H1 (cell line): Measurements from ENCODE around the gene NPFFR1. TPM values are rescaled to one million over a fixed set of nuclear protein-coding genes. Genes with fewer than 3 reads are reported as not detected.

Source experiments
- CTCF ChIA-PET: fragments of 300-600 bp; sonication (Branson Sonifier 250); formaldehyde crosslinking; loops from one replicate; lab custom pipeline; 2021; ENCODE audit not compliant: partially characterized antibody; lab: Charles Lee
- POLR2A ChIA-PET: fragments of 300-600 bp; sonication (Branson Sonifier 250); formaldehyde crosslinking; loops from one replicate; lab custom pipeline; 2021; ENCODE audit warnings: inconsistent platforms; ENCODE audit not compliant: partially characterized antibody; lab: Charles Lee
- DNase-seq, 2 experiments: peaks; one replicate each; pipeline versions ENCODE4 v3.0.0 to v3.0.0-alpha.2; 2010 to 2022; ENCODE audit warnings: low spot score in 2 of 2, low read depth in 1 of 2, mixed read lengths in 1 of 2
- FAIRE-seq: peaks from 2 replicates; lab custom pipeline; 2011; peaks lifted over from hg19 to GRCh38; lab: Jason Lieb, UNC
- H2AFZ ChIP-seq: 2 replicates; pipeline ENCODE4 v1.8.1; 2012; ENCODE audit warnings: low read length, inconsistent platforms
- H2AK5ac ChIP-seq: 2 replicates; pipeline ENCODE4 v1.6.1; 2013; ENCODE audit warnings: low read depth, low read length
- H2BK120ac ChIP-seq: replicated peaks from 2 replicates; pipeline ENCODE3; 2013; ENCODE audit warnings: low read depth, low read length, inconsistent platforms
- H2BK12ac ChIP-seq: 2 replicates; pipeline ENCODE4 v1.6.1; 2013; ENCODE audit warnings: low read depth, low read length
- H2BK15ac ChIP-seq: 2 replicates; pipeline ENCODE4 v1.6.1; 2013; ENCODE audit warnings: low read length
- H2BK20ac ChIP-seq: 2 replicates; pipeline ENCODE4 v1.6.1; 2013; ENCODE audit warnings: low read length
- H2BK5ac ChIP-seq: 2 replicates; pipeline ENCODE4 v1.6.1; 2013; ENCODE audit warnings: low read depth, low read length
- H3K14ac ChIP-seq: 2 replicates; pipeline ENCODE4 v1.6.1; 2013; ENCODE audit warnings: inconsistent platforms; ENCODE audit not compliant: insufficient read length
- H3K18ac ChIP-seq: 2 replicates; pipeline ENCODE4 v1.6.1; 2013; ENCODE audit warnings: low read length; ENCODE audit errors: extremely low read depth
- H3K23ac ChIP-seq: 2 replicates; pipeline ENCODE4 v1.6.1; 2013; ENCODE audit warnings: inconsistent platforms; ENCODE audit not compliant: insufficient read length
- H3K23me2 ChIP-seq: 2 replicates; pipeline ENCODE4 v1.6.1; 2013; ENCODE audit warnings: low read depth, low read length
- H3K27ac ChIP-seq: 2 replicates; pipeline ENCODE4 v1.6.1; 2011; ENCODE audit warnings: low read depth, low read length, inconsistent platforms
- H3K27me3 ChIP-seq, 4 experiments: replicated peaks in 1 of 4; 1 replicate in 1 of 4; 2 replicates in 3 of 4; pipeline versions ENCODE4 v1.6.1 to v1.8.1; 2011 to 2013; ENCODE audit warnings: low read length in 3 of 4, mild to moderate bottlenecking in 3 of 4, inconsistent platforms in 2 of 4, mixed read lengths in 2 of 4, moderate library complexity in 1 of 4; ENCODE audit not compliant: control insufficient read depth in 3 of 4, insufficient read depth in 3 of 4; ENCODE audit errors: extremely low read depth in 1 of 4
- H3K36me3 ChIP-seq, 4 experiments: 2 replicates each; pipeline versions ENCODE4 v1.6.1 to v1.8.1; 2011 to 2013; ENCODE audit warnings: mild to moderate bottlenecking in 4 of 4, low read length in 3 of 4, moderate library complexity in 2 of 4, control low read depth in 1 of 4, inconsistent platforms in 1 of 4; ENCODE audit not compliant: insufficient read depth in 4 of 4, control insufficient read depth in 2 of 4
- H3K4ac ChIP-seq: replicated peaks from 2 replicates; pipeline ENCODE3; 2013; ENCODE audit warnings: low read length, low read depth, mixed read lengths, inconsistent platforms; ENCODE audit not compliant: insufficient read length
- H3K4me1 ChIP-seq, 4 experiments: replicated peaks in 1 of 4; 1 replicate in 1 of 4; 2 replicates in 3 of 4; pipeline versions ENCODE4 v1.6.1 to v1.8.1; 2011 to 2013; ENCODE audit warnings: low read length in 3 of 4, inconsistent platforms in 2 of 4, mixed read lengths in 1 of 4; ENCODE audit not compliant: insufficient read depth in 4 of 4, control insufficient read depth in 3 of 4
- H3K4me2 ChIP-seq, 2 experiments: 2 replicates each; pipeline versions ENCODE4 v1.6.1 to v1.8.1; 2011 to 2013; ENCODE audit warnings: low read depth in 2 of 2, low read length in 2 of 2, control low read depth in 1 of 2, inconsistent platforms in 1 of 2, mild to moderate bottlenecking in 1 of 2; ENCODE audit not compliant: insufficient read depth in 1 of 2
- H3K4me3 ChIP-seq, 4 experiments: fragments of 200-600, 300-600 bp in 1 of 4; sonication (generic), shearing (Covaris generic), sonication (Bioruptor Twin) in 1 of 4; 2 replicates each; pipeline versions ENCODE4 v1.5.1 to v1.8.1; 2011 to 2016; ENCODE audit warnings: low read length in 4 of 4, low read depth in 3 of 4, control low read depth in 2 of 4, inconsistent platforms in 2 of 4, mild to moderate bottlenecking in 2 of 4, mixed read lengths in 1 of 4, moderate library complexity in 1 of 4; ENCODE audit not compliant: insufficient read depth in 2 of 4; ENCODE audit errors: extremely low read depth in 1 of 4
- H3K56ac ChIP-seq: replicated peaks from 2 replicates; pipeline ENCODE3; 2013; ENCODE audit warnings: low read depth, mild to moderate bottlenecking, mixed read lengths, low read length, inconsistent platforms; ENCODE audit not compliant: insufficient read length
- H3K79me1 ChIP-seq: 2 replicates; pipeline ENCODE4 v1.6.1; 2013; ENCODE audit warnings: low read depth, low read length, control low read depth
- H3K79me2 ChIP-seq, 2 experiments: 2 replicates each; pipeline versions ENCODE4 v1.6.1 to v1.8.1; 2012 to 2013; ENCODE audit warnings: low read length in 2 of 2, mild to moderate bottlenecking in 2 of 2, inconsistent platforms in 1 of 2; ENCODE audit not compliant: insufficient read depth in 2 of 2, control insufficient read depth in 1 of 2
- H3K9ac ChIP-seq, 4 experiments: replicated peaks in 1 of 4; 1 replicate in 1 of 4; 2 replicates in 3 of 4; pipeline versions ENCODE4 v1.6.1 to v1.8.1; 2011 to 2013; ENCODE audit warnings: low read depth in 3 of 4, low read length in 3 of 4, control low read depth in 2 of 4, mild to moderate bottlenecking in 2 of 4, moderate library complexity in 2 of 4, inconsistent platforms in 1 of 4; ENCODE audit errors: extremely low read depth in 1 of 4
- H3K9me3 ChIP-seq, 2 experiments: 2 replicates each; pipeline versions ENCODE4 v1.6.1 to v1.8.1; 2012 to 2013; ENCODE audit warnings: mild to moderate bottlenecking in 2 of 2, moderate library complexity in 2 of 2, control low read depth in 1 of 2, inconsistent platforms in 1 of 2, low read depth in 1 of 2, low read length in 1 of 2, mixed read lengths in 1 of 2; ENCODE audit not compliant: insufficient read depth in 2 of 2
- H4K20me1 ChIP-seq, 2 experiments: replicated peaks in 1 of 2; 2 replicates each; pipeline versions ENCODE3 to v1.8.1; 2011 to 2013; ENCODE audit warnings: inconsistent platforms in 2 of 2, low read length in 2 of 2, mild to moderate bottlenecking in 1 of 2; ENCODE audit not compliant: insufficient read depth in 2 of 2, control insufficient read depth in 1 of 2
- H4K5ac ChIP-seq: 2 replicates; pipeline ENCODE4 v1.6.1; 2013; ENCODE audit warnings: low read length, low read depth, mixed read lengths, inconsistent platforms; ENCODE audit not compliant: insufficient read length
- H4K8ac ChIP-seq: 2 replicates; pipeline ENCODE4 v1.8.0; 2013; ENCODE audit warnings: mild to moderate bottlenecking, moderate library complexity, low read length, inconsistent platforms; ENCODE audit not compliant: insufficient read depth; ENCODE audit errors: extremely low read depth
- H4K91ac ChIP-seq: replicated peaks from 2 replicates; pipeline ENCODE3; 2013; ENCODE audit warnings: low read length, mixed read lengths, inconsistent platforms; ENCODE audit not compliant: insufficient read length
- BACH1 ChIP-seq: IDR thresholded peaks from 2 replicates; pipeline ENCODE4 v1.6.1; 2012; ENCODE audit warnings: low read length, improper control_type of control experiment
- CHD1 ChIP-seq: IDR thresholded peaks from 2 replicates; pipeline ENCODE4 v1.6.1; 2012; ENCODE audit warnings: low read depth, low read length, improper control_type of control experiment
- HDAC2 ChIP-seq, 2 experiments: fragments of 300-600 bp in 1 of 2; sonication (generic) in 1 of 2; IDR thresholded peaks; 2 replicates each; pipeline ENCODE4 v1.6.1; 2011 to 2012; ENCODE audit warnings: low read depth in 2 of 2, low read length in 2 of 2, mild to moderate bottlenecking in 2 of 2, moderate library complexity in 2 of 2, borderline replicate concordance in 1 of 2, inconsistent platforms in 1 of 2
- MAX ChIP-seq: IDR thresholded peaks from 2 replicates; pipeline ENCODE4 v1.6.1; 2012; ENCODE audit warnings: inconsistent platforms
- NANOG ChIP-seq: IDR thresholded peaks from 2 replicates; pipeline ENCODE4 v1.6.1; 2011; ENCODE audit warnings: low read length, low read depth, mild to moderate bottlenecking, inconsistent platforms; ENCODE audit not compliant: insufficient read depth, poor library complexity, severe bottlenecking
- RNF2 ChIP-seq: fragments of 200-900, 300-1000 bp; sonication (generic); IDR thresholded peaks from 2 replicates; pipeline ENCODE4 v1.7.1; 2016; ENCODE audit warnings: borderline replicate concordance, low read depth, mild to moderate bottlenecking, antibody characterized with exemption, low read length; ENCODE audit not compliant: poor library complexity, severe bottlenecking; ENCODE audit errors: missing control alignments
- TCF12 ChIP-seq: IDR thresholded peaks from 2 replicates; pipeline ENCODE4 v1.6.1; 2011; ENCODE audit warnings: low read depth, mild to moderate bottlenecking, low read length
- WGBS, 2 experiments: shearing (Covaris generic) in 1 of 2; methylation state at CpG; one replicate each; pipeline versions ENCODE4 v1.1.6 to v1.1.7; 2013 to 2015; ENCODE audit warnings: low lambda C conversion rate in 2 of 2, mixed read lengths in 2 of 2, inconsistent platforms in 1 of 2, low coverage in 1 of 2, missing lambda C conversion rate in 1 of 2; ENCODE audit not compliant: insufficient replicate concordance in 2 of 2, insufficient coverage in 1 of 2, insufficient read length in 1 of 2; ENCODE audit errors: extremely low coverage in 1 of 2, missing lambda C conversion rate in 1 of 2; 5-methylcytosine and 5-hydroxymethylcytosine counted together
- polyA plus RNA-seq, 7 experiments: library from polyadenylated mRNA; depleted of rRNA in 3 of 7; stranded (reverse) in 5 of 7; unstranded in 2 of 7; fragments of >200 nt in 5 of 7; fragments of 200-250 nt in 2 of 7; gene quantifications; 1 replicate in 5 of 7; 2 replicates in 1 of 7; 4 replicates in 1 of 7; pipeline versions ENCODE4 v1.2.1 to v1.2.3, GENCODE V29; 2011 to 2013; ENCODE audit warnings: missing spikeins in 2 of 7, mixed read lengths in 2 of 7
- total RNA-seq: library from RNA; stranded (reverse); fragmentation: NEBNext Ultra II Directional; extraction: Animal tissue kit (Norgen Biotek cat#: 25700); gene quantifications from 2 replicates; pipeline ENCODE4 v1.2.1, GENCODE V29; 2021

Gene NPFFR1
- total and polyA plus RNA-seq, 2 of the 8 experiments (the other 6 are each of a cell fraction or from before 2014, with no cell fraction given) = 0.02 to 0.06 TPM

GRCh38 chr10:70233109-70233938 is 50.5 kb downstream of the NPFFR1 start, which contains the start of gene PPA1:
PPA1 (minus strand) TSS chr10:70233429; CDS start chr10:70233327, 102 bp downstream.
- DNase-seq (peak; percentile 93 to 100), FAIRE-seq (no peak)
- peak within 1 kb of the TSS; percentile 91 for H4K8ac ChIP-seq
- peak within 1 kb of the TSS; percentile 2 for H4K91ac ChIP-seq
- no peak within 1 kb of the TSS for H2BK120ac ChIP-seq
- H3K36me3 ChIP-seq = peaks cover 5 to 11% (median 10%) of the 10 kb centered on the region in 4 experiments; a peak in 5 of 8 replicates
- H2BK5ac ChIP-seq = no peak within 1 kb of the TSS; the same call in 1 of the 2 replicates
- H3K56ac ChIP-seq = no peak within 1 kb of the TSS
- peak within 1 kb of the TSS; percentile 81; the same call in 1 of the 2 replicates for H2BK15ac ChIP-seq
- peaks cover 0 to 4% (median 0%) of the 10 kb centered on the region in 4 experiments; a peak in 2 of 7 replicates for H3K27me3 ChIP-seq
- H3K4me1 ChIP-seq = peaks cover 0 to 7% (median 2%) of the 10 kb centered on the region in 4 experiments; a peak in 4 of 7 replicates
- H3K9me3 ChIP-seq = no peaks in the 10 kb centered on the region
- H4K20me1 ChIP-seq = no peaks in the 10 kb centered on the region
- peak within 1 kb of the TSS; percentile 75; the same call in 1 of the 2 replicates for H2BK20ac ChIP-seq
- ChIA-PET POLR2A (interaction anchor here (0.6 to 3.1 kb wide), 4 partner anchors 9 to 129 kb away, joined by 3 to 12 read pairs (median 4); no protein-coding TSS in a partner anchor), CTCF (interaction anchor here (0.7 to 3.0 kb wide), 9 partner anchors 11 to 165 kb away, joined by 3 to 23 read pairs (median 3); no protein-coding TSS in a partner anchor)
- H3K4ac ChIP-seq = peak within 1 kb of the TSS; percentile 53
- peak within 1 kb of the TSS; percentile 96 for H2AFZ ChIP-seq
- no peak within 1 kb of the TSS for H3K23ac ChIP-seq
- peak within 1 kb of the TSS; percentile 67 to 75 (median 68) for H3K4me3 ChIP-seq
- peaks cover 12% of the 10 kb centered on the region for H3K23me2 ChIP-seq
- peak within 1 kb of the TSS in 3 of 4 experiments; percentile 24 to 67 (median 66); a peak in 5 of 7 replicates for H3K9ac ChIP-seq
- H3K14ac ChIP-seq = no peak within 1 kb of the TSS
- H4K5ac ChIP-seq = peak within 1 kb of the TSS; percentile 8
- WGBS, 2 experiments = 3% methylated on average over 39 of the region's 74 CpGs; no CpG with 5 or more reads in 1 of the 2 experiments
- H2AK5ac ChIP-seq = no peak within 1 kb of the TSS
- H3K79me1 ChIP-seq = peaks cover 5% of the 10 kb centered on the region; the same call in 1 of the 2 replicates
- H3K79me2 ChIP-seq = peaks cover 0 to 19% of the 10 kb centered on the region in 2 experiments; a peak in 3 of 4 replicates
- H3K18ac ChIP-seq = peak within 1 kb of the TSS; percentile 97
- peak within 1 kb of the TSS; percentile 75 to 91 for H3K4me2 ChIP-seq
- H2BK12ac ChIP-seq = peak within 1 kb of the TSS; percentile 30; the same call in 1 of the 2 replicates
- peak within 1 kb of the TSS; percentile 38; the same call in 1 of the 2 replicates for H3K27ac ChIP-seq
- peak in 1 of 2 experiments; percentile 45; a peak in 1 of 4 replicates for TF ChIP-seq HDAC2 (IDR thresholded peaks at IDR 0.05; ENCODE audit: borderline replicate concordance in 1 of 2, low read depth in 2 of 2, low read length in 2 of 2)
- no peak for TF ChIP-seq CHD1
- TF ChIP-seq RNF2 = no peak
- TF ChIP-seq MAX = peak; percentile 98
- no peak for TF ChIP-seq NANOG
- TF ChIP-seq TCF12 = no peak
- peak; percentile 6; the same call in 1 of the 2 replicates for TF ChIP-seq BACH1
